ENCODE measurements around the gene HNRNPR.

HNRNPR gene

GRCh38 chr1:23369335-23370013 is 25.4 kb upstream of the HNRNPR start, which contains the start of gene ZNF436:
TSS of gene ZNF436 (minus strand) at chr1:23369836. CDS start at chr1:23368005, 1,831 bp downstream.
- peak; percentile 10 for DNase-seq (ENCODE audit: low read depth)

GRCh38 chr1:23368562-23369334 is 24.7 kb upstream of the HNRNPR start:
- DNase-seq (ENCODE audit: low read depth), result peak; percentile 80

- DNase-seq (ENCODE audit: low read depth), result peak; percentile 96
Observed at GRCh38 chr1:23367791-23368561, 23.9 kb upstream of the HNRNPR start.

- DNase-seq (ENCODE audit: low read depth), result no peak
Observed at GRCh38 chr1:23367451-23367790, 23.3 kb upstream of the HNRNPR start.

- no peak for DNase-seq (ENCODE audit: low read depth)
Observed at GRCh38 chr1:23366598-23366997, 22.5 kb upstream of the HNRNPR start.

GRCh38 chr1:23366146-23366545 is 22.1 kb upstream of the HNRNPR start:
- DNase-seq (ENCODE audit: low read depth), result no peak

GRCh38 chr1:23362218-23362713 is 18.2 kb upstream of the HNRNPR start:
- no peak for DNase-seq (ENCODE audit: low read depth)

GRCh38 chr1:23358310-23358875 is 14.3 kb upstream of the HNRNPR start:
- no peak for DNase-seq (ENCODE audit: low read depth)

GRCh38 chr1:23357138-23357908 is 13.2 kb upstream of the HNRNPR start:
- DNase-seq (ENCODE audit: low read depth), result no peak

GRCh38 chr1:23356471-23357137 is 12.5 kb upstream of the HNRNPR start:
- DNase-seq (ENCODE audit: low read depth), result no peak

GRCh38 chr1:23354245-23354644 is 10.2 kb upstream of the HNRNPR start:
- DNase-seq (ENCODE audit: low read depth), result no peak

GRCh38 chr1:23352096-23352695 is 8.1 kb upstream of the HNRNPR start:
- DNase-seq (ENCODE audit: low read depth), result no peak

- DNase-seq (ENCODE audit: low read depth), result no peak
Observed at GRCh38 chr1:23345920-23346319, 1.8 kb upstream of the HNRNPR start.

- DNase-seq (ENCODE audit: low read depth), result no peak
Observed at GRCh38 chr1:23344987-23345472, 946 bp upstream of the HNRNPR start.

- peak; percentile 24 for DNase-seq (ENCODE audit: low read depth)
Observed at GRCh38 chr1:23343221-23344110, 618 bp downstream of the HNRNPR start.

GRCh38 chr1:23341931-23342692 is 2.0 kb downstream of the HNRNPR start:
- no peak for DNase-seq (ENCODE audit: low read depth)

GRCh38 chr1:23339632-23340031 is 4.5 kb downstream of the HNRNPR start:
- no peak for DNase-seq (ENCODE audit: low read depth)

- no peak for DNase-seq (ENCODE audit: low read depth)
Observed at GRCh38 chr1:23337869-23338268, 6.2 kb downstream of the HNRNPR start.

GRCh38 chr1:23331713-23332112 is 12.4 kb downstream of the HNRNPR start:
- DNase-seq (ENCODE audit: low read depth), result no peak
